SJSA1 (cell line): ENCODE data around the gene DAO. TPM values are rescaled to one million over a fixed set of nuclear protein-coding genes. Genes with fewer than 3 reads are reported as not detected.

Experiments used
- DNase-seq, 2 experiments: peaks; one replicate each; pipeline ENCODE4 v3.0.0-alpha.2; 2015 to 2020; ENCODE audit warnings: low spot score in 2 of 2, low read depth in 1 of 2
- H3K27ac ChIP-seq: fragments of 250-450 bp; sonication (Bioruptor Pico); 2 replicates; pipeline ENCODE4 v1.5.1; 2020; ENCODE audit warnings: mild to moderate bottlenecking, moderate library complexity
- H3K27me3 ChIP-seq: fragments of 250-450 bp; sonication (Bioruptor Pico); replicated peaks from 2 replicates; pipeline ENCODE4 v1.5.1; 2020; ENCODE audit warnings: mild to moderate bottlenecking, moderate library complexity
- H3K36me3 ChIP-seq: fragments of 250-450 bp; sonication (Bioruptor Pico); 2 replicates; pipeline ENCODE4 v1.5.1; 2020; ENCODE audit warnings: mild to moderate bottlenecking
- H3K4me1 ChIP-seq: fragments of 250-450 bp; sonication (Bioruptor Pico); replicated peaks from 2 replicates; pipeline ENCODE4 v1.6.1; 2021; ENCODE audit warnings: mild to moderate bottlenecking
- H3K4me3 ChIP-seq: fragments of 250-450 bp; sonication (Bioruptor Pico); 2 replicates; pipeline ENCODE4 v1.5.1; 2020; ENCODE audit warnings: mild to moderate bottlenecking
- H3K9me3 ChIP-seq: fragments of 250-450 bp; sonication (Bioruptor Pico); replicated peaks from 2 replicates; pipeline ENCODE4 v1.5.1; 2020; ENCODE audit warnings: mild to moderate bottlenecking
- total RNA-seq: library from RNA; depleted of rRNA; stranded (reverse); fragments of >200 nt; shearing (Covaris generic); gene quantifications from 2 replicates; pipeline ENCODE4 v1.2.3, GENCODE V29; 2014

The DAO gene
- total RNA-seq, 1 experiment from 2014 or later = not detected

DNA sequence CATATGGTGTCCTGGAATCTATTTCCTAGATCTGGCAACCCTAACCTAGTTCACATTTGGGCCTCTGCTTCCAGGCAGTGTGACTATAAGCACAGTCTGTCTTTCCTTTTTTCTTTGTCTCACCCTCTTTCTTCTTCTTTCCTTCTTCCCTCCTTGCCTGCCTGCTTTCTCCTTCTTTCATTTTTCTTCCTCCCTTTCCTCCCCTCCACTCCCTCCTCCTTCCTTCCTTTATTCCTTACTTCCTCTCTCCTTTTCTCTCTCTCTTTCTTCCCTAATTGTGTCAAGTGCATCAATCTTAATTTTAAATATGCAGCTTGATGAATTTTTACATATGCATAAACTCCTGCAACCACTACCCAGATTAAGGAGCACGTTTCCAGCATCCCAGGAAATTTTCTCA is 4.6 kb upstream of the DAO start:
- H3K4me1 ChIP-seq = no peaks in the 10 kb centered on the region
- no peak overlapping the region for H3K27ac ChIP-seq
- no peaks in the 10 kb centered on the region for H3K27me3 ChIP-seq
- no peak for DNase-seq
- no peaks in the 10 kb centered on the region for H3K36me3 ChIP-seq
- no peaks in the 10 kb centered on the region for H3K9me3 ChIP-seq
- no peak overlapping the region for H3K4me3 ChIP-seq

DNA sequence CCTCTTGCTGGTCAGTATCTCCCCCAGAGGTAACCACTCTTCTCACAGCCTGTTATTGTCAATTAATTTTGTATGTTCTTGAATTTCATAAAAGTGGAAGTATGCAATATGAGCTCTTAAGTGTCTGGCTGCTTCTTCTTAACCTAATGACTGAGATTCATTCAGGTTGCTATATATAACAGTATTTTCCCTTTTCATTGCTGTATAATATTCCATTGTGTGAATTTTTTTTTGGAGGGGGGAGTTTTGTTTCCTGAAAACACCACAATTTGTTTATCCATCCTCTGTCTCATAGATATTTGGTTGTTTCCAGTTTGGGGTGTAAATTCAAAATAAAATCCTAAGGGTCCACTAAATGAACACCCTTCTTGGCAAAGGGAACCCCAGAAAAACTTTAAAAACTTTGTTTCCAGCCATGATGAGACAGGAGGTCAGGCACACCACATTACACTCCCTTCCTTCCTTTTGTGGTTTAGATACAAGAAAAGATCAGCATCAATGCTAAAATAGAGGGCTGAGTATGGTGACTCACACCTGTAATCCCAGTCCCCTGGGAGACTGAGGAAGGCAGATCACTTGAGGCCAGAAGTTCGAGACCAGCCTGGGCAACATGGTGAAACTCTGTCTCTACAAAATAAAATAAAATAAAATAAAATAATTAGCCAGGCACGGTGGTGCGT is 4.1 kb upstream of the DAO start:
- H3K27me3 ChIP-seq = no peaks in the 10 kb centered on the region
- no peak overlapping the region for H3K27ac ChIP-seq
- DNase-seq = no peak
- H3K4me1 ChIP-seq = no peaks in the 10 kb centered on the region
- no peaks in the 10 kb centered on the region for H3K9me3 ChIP-seq
- no peak overlapping the region for H3K4me3 ChIP-seq
- no peaks in the 10 kb centered on the region for H3K36me3 ChIP-seq

DNA sequence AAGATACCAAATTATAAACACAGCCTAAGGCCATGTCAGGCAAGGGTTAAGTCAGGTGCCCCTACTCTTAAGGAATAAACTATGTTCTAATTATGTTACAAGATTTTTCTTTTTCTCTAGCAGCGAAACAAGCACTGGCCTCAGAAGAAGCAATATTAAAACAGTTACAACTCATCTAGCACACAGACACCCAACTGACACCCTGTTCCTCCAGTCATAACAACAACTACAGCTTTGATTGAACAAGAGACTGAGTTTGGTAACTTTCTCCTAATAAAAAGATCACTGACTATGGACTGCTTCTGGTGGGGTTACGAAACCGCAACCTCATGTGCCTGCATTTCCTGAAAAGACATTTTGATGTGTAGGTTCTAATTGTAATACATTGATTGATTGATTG is 3.3 kb upstream of the DAO start:
- DNase-seq = no peak
- no peaks in the 10 kb centered on the region for H3K27me3 ChIP-seq
- no peak overlapping the region for H3K27ac ChIP-seq
- no peaks in the 10 kb centered on the region for H3K36me3 ChIP-seq
- no peak overlapping the region for H3K4me3 ChIP-seq
- H3K4me1 ChIP-seq = no peaks in the 10 kb centered on the region
- H3K9me3 ChIP-seq = no peaks in the 10 kb centered on the region

DNA sequence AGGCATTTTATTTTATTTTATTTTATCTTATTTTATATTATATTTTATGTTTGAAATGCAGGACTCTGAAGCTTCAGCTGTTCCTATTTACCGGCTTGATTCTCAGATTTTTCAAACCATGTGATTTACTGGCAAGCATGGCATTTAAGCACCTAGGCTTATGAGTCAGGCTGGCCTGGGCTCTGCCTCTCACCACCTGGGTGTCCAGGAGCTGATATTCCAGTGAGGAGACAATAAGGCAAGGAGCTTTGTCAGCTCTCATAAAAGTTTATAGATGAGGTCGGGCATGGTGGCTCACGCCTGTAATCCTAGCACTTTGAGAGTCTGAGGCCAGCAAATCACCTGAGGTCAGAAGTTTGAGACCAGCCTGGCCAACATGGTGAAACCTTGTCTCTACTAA is 2.1 kb downstream of the DAO start:
- no peaks in the 10 kb centered on the region for H3K27me3 ChIP-seq
- DNase-seq = no peak

GRCh38 chr12:108884116-108885012 is 4.5 kb downstream of the DAO start:
- H3K4me1 ChIP-seq = no peaks in the 10 kb centered on the region
- DNase-seq = peak in 1 of 2 experiments; percentile 51
- no peaks in the 10 kb centered on the region for H3K9me3 ChIP-seq
- H3K36me3 ChIP-seq = no peaks in the 10 kb centered on the region
- H3K4me3 ChIP-seq = no peak overlapping the region
- no peak overlapping the region for H3K27ac ChIP-seq
- H3K27me3 ChIP-seq = no peaks in the 10 kb centered on the region

More for the DNA sequence above, 2.1 kb downstream of the DAO start:
- no peaks in the 10 kb centered on the region for H3K4me1 ChIP-seq
- H3K27ac ChIP-seq = no peak overlapping the region
- no peak overlapping the region for H3K4me3 ChIP-seq
- H3K36me3 ChIP-seq = no peaks in the 10 kb centered on the region
- no peaks in the 10 kb centered on the region for H3K9me3 ChIP-seq

GRCh38 chr12:108886873-108887629 is 7.2 kb downstream of the DAO start:
- Histone ChIP-seq H3K4me3 (no peak overlapping the region), H3K36me3 (no peaks in the 10 kb centered on the region), H3K4me1 (no peaks in the 10 kb centered on the region), H3K27ac (no peak overlapping the region), H3K27me3 (no peaks in the 10 kb centered on the region), H3K9me3 (no peaks in the 10 kb centered on the region)
- DNase-seq = no peak

DNA sequence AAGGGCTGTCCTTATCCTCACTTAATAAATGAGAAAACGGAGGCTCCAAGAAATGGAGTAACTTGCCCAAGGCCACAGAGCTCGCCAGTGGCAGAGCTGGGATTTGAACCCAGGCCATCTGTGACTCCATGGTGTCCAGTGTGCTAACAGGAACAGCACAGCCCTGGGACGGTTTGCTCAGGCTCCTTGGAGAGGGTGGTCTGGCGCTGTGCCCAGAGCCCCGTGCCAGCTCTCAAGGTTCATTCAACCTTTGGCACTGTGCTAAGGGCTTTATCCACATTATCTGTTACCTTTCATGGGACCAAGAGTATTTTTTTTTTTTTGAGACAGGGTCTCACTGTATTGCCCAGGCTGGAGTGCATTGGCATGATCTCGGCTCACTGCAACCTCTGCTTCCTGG is 8.1 kb downstream of the DAO start:
- Histone ChIP-seq H3K27ac (no peak overlapping the region), H3K27me3 (no peaks in the 10 kb centered on the region), H3K4me1 (no peaks in the 10 kb centered on the region), H3K36me3 (no peaks in the 10 kb centered on the region), H3K9me3 (no peaks in the 10 kb centered on the region), H3K4me3 (no peak overlapping the region)
- DNase-seq = no peak

DNA sequence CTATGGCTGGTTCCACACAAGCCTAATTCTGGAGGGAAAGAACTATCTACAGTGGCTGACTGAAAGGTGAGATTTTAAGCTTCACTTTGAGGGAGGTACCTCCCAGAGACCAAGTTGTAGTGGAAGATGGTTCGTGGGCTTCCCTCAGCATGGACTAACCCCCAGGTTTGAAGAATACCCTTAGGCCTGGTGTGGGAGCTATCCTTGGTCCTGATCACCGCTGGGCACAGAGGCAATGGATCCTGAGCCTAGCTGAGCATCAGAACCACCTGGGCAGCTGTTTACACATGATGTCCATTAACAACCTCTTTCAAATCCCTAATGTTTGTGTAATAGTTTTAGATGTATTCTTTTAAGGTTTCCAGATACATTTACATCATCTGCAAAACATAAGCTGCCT is 10.3 kb downstream of the DAO start:
- no peak for DNase-seq
- H3K4me3 ChIP-seq = no peak overlapping the region
- H3K9me3 ChIP-seq = no peaks in the 10 kb centered on the region
- no peaks in the 10 kb centered on the region for H3K36me3 ChIP-seq
- H3K27ac ChIP-seq = no peak overlapping the region
- no peaks in the 10 kb centered on the region for H3K27me3 ChIP-seq
- H3K4me1 ChIP-seq = no peaks in the 10 kb centered on the region

- Histone ChIP-seq H3K27ac (no peak overlapping the region), H3K4me1 (no peaks in the 10 kb centered on the region), H3K36me3 (no peaks in the 10 kb centered on the region), H3K4me3 (no peak overlapping the region), H3K27me3 (no peaks in the 10 kb centered on the region), H3K9me3 (no peaks in the 10 kb centered on the region)
- DNase-seq = no peak
These were observed 15.4 kb downstream of the DAO start for GRCh38 chr12:108895220-108895802.

- no peak for DNase-seq
- Histone ChIP-seq H3K36me3 (no peaks in the 10 kb centered on the region), H3K4me1 (no peaks in the 10 kb centered on the region), H3K4me3 (no peak overlapping the region), H3K9me3 (no peaks in the 10 kb centered on the region), H3K27me3 (no peaks in the 10 kb centered on the region), H3K27ac (no peak overlapping the region)
These were observed 16.4 kb downstream of the DAO start for GRCh38 chr12:108896336-108896735.

- no peak for DNase-seq
- Histone ChIP-seq H3K36me3 (no peaks in the 10 kb centered on the region), H3K4me3 (no peak overlapping the region), H3K9me3 (no peaks in the 10 kb centered on the region), H3K27me3 (no peaks in the 10 kb centered on the region), H3K4me1 (no peaks in the 10 kb centered on the region), H3K27ac (no peak overlapping the region)
These were observed 16.9 kb downstream of the DAO start for GRCh38 chr12:108896817-108897216.

GRCh38 chr12:108899145-108899544 is 19.3 kb downstream of the DAO start:
- H3K27ac ChIP-seq = no peak overlapping the region
- no peak overlapping the region for H3K4me3 ChIP-seq
- no peaks in the 10 kb centered on the region for H3K4me1 ChIP-seq
- H3K36me3 ChIP-seq = no peaks in the 10 kb centered on the region
- H3K27me3 ChIP-seq = no peaks in the 10 kb centered on the region
- no peaks in the 10 kb centered on the region for H3K9me3 ChIP-seq
- DNase-seq = no peak

DNA sequence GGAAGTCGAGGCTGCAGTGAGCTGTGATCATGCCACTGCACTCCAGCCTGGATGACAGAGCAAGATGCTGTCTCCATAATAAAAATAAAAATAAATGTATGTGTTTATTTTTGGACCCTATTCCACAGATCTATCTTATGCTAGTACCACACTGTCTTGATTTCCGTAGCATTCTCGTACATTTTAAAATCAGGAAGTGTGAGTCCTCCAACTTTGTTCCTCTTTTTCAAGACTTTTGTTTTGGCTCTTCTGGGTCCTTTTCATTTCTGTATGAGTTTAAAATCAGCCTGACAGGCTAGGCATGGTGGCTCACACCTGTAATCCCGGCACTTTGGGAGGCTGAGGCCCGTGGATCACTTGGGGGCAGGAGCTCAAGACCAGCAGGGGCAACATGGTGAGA is 25.8 kb downstream of the DAO start:
- peaks cover 12% of the 10 kb centered on the region for H3K4me1 ChIP-seq
- H3K4me3 ChIP-seq = no peak overlapping the region
- no peak overlapping the region for H3K27ac ChIP-seq
- H3K9me3 ChIP-seq = no peaks in the 10 kb centered on the region
- H3K27me3 ChIP-seq = no peaks in the 10 kb centered on the region
- DNase-seq = no peak
- no peaks in the 10 kb centered on the region for H3K36me3 ChIP-seq
